Measurements from ENCODE around the gene ARID1B. TPM values are rescaled to one million over a fixed set of nuclear protein-coding genes. Genes with fewer than 3 reads are reported as not detected.

The ARID1B gene
- total and polyA plus RNA-seq, 2 of the 13 experiments (the other 11 are each of a cell fraction or from before 2014, with no cell fraction given): 20.1 to 32.6 TPM

- 85% methylated on average over 9 of the region's 9 CpGs for WGBS (ENCODE audit: low lambda C conversion rate)
- Histone ChIP-seq H3K36me3 (replicated peaks in 1 of 2; ENCODE audit: control insufficient read depth in 1 of 2, insufficient read depth in 2 of 2, low read length in 2 of 2) (no peaks in the 10 kb centered on the region; a peak in 4 of 5 replicates), H3K27ac (ENCODE audit: extremely low read length, insufficient read depth, low read length) (no peak overlapping the region), H3K4me2 (ENCODE audit: low read depth, low read length) (no peak overlapping the region), H3K4me1 (ENCODE audit: insufficient read depth, low read length) (no peaks in the 10 kb centered on the region), H2AFZ (ENCODE audit: low read length) (no peak overlapping the region), H3K9me3 (ENCODE audit: low read length) (no peaks in the 10 kb centered on the region), H3K9ac (ENCODE audit: insufficient read depth, low read depth, low read length) (no peak overlapping the region), H3K4me3 (replicated peaks in 1 of 3; ENCODE audit: insufficient read depth in 1 of 3, low read depth in 2 of 3, low read length in 3 of 3) (no peak overlapping the region), H3K27me3 (ENCODE audit: control insufficient read depth in 1 of 2, insufficient read depth in 2 of 2, low read length in 2 of 2) (peaks cover 1 to 3% of the 10 kb centered on the region in 2 experiments; a peak in 2 of 5 replicates), H4K20me1 (ENCODE audit: insufficient read depth, low read length) (no peaks in the 10 kb centered on the region), H3K79me2 (ENCODE audit: insufficient read depth, low read length) (no peaks in the 10 kb centered on the region)
- no peak for ATAC-seq
- in situ Hi-C loops (cut with HindIII; ENCODE audit: extremely low pct_ligation_motif_present, low pct_unique_long_range_greater_than_20kb): no loop called here
- ChIA-PET POLR2A (no interaction called here), CTCF (ENCODE audit: low intra/inter-chr PET ratio, low total read pairs) (no interaction called here)
- intact Hi-C loops (cut with micrococcal nuclease; ENCODE audit: unreplicated experiment): no loop called here
- no peak for DNase-seq (ENCODE audit: low spot score)
- no TSS peak for BruUV-seq (replicated peaks)
- FAIRE-seq: no peak
- TF ChIP-seq ZNF704 (CRISPR knock-in tag; IDR thresholded peaks at IDR 0.05; ENCODE audit: borderline replicate concordance): no peak
- TF ChIP-seq ZFP1 (CRISPR knock-in tag; IDR thresholded peaks at IDR 0.05): no peak
- no peak for TF ChIP-seq ZFAT (CRISPR knock-in tag; conservative IDR thresholded peaks at IDR 0.05)
- no peak for TF ChIP-seq ZBTB10 (CRISPR knock-in tag; IDR thresholded peaks at IDR 0.05; ENCODE audit: borderline replicate concordance)
- no peak for TF ChIP-seq KLF15 (CRISPR knock-in tag; IDR thresholded peaks at IDR 0.05; ENCODE audit: borderline replicate concordance)
- TF ChIP-seq PHF21A (CRISPR knock-in tag; IDR thresholded peaks at IDR 0.05): no peak
- no peak for TF ChIP-seq ZNF691 (CRISPR knock-in tag; IDR thresholded peaks at IDR 0.05; ENCODE audit: borderline replicate concordance, low read depth)
- TF ChIP-seq ZNF883 (CRISPR knock-in tag; IDR thresholded peaks at IDR 0.05; ENCODE audit: not compliant biosample characterization): no peak
- no peak for TF ChIP-seq ZNF660 (CRISPR knock-in tag; IDR thresholded peaks at IDR 0.05; ENCODE audit: borderline replicate concordance, low read depth)
- no peak for TF ChIP-seq BCLAF1 (IDR thresholded peaks at IDR 0.05)
- TF ChIP-seq ZFP91 (CRISPR knock-in tag; IDR thresholded peaks at IDR 0.05; ENCODE audit: borderline replicate concordance): no peak
- TF ChIP-seq SKI (IDR thresholded peaks at IDR 0.05; ENCODE audit: partially characterized antibody): no peak
These were observed 436.2 kb downstream of the ARID1B start for GRCh38 chr6:157213426-157213825.
